Measurements from ENCODE around the gene SECTM1.
A peak's percentile ranks its signal among the peaks of the same experiment; 100 is the strongest.

Gene SECTM1

DNA sequence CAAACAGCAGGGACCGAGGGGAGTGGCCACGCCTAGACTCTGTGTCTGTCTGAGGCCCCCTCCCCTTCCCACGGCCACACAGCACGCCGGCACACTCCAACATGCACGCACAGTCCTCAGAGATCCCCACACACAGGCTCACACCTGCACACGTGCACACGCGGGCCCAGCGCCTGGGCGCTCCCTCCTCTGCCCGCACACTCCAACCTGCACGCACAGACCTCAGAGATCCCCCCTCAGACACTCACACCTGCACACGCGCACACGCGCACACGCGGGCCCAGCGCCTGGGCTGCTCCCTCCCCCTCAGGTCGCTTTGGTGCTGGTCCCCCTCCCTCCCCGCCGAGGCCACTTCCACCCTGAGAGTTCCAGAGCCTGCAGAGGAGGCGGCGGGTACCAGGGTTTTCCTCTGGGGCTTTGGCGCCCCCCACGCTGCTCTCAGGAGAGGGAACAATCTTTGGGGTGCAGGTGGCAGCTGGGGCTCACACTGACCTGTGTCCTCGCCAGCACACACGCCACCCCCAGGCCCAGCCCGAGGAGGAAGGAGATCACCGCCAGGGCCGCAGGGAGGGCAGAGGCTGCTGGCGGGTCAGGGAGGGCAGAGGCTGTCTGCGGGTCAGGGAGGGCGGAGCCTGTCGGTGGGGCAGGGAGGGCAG, 17.7 kb downstream of the SECTM1 start:
- no peak for DNase-seq (ENCODE audit: low read depth)

DNA sequence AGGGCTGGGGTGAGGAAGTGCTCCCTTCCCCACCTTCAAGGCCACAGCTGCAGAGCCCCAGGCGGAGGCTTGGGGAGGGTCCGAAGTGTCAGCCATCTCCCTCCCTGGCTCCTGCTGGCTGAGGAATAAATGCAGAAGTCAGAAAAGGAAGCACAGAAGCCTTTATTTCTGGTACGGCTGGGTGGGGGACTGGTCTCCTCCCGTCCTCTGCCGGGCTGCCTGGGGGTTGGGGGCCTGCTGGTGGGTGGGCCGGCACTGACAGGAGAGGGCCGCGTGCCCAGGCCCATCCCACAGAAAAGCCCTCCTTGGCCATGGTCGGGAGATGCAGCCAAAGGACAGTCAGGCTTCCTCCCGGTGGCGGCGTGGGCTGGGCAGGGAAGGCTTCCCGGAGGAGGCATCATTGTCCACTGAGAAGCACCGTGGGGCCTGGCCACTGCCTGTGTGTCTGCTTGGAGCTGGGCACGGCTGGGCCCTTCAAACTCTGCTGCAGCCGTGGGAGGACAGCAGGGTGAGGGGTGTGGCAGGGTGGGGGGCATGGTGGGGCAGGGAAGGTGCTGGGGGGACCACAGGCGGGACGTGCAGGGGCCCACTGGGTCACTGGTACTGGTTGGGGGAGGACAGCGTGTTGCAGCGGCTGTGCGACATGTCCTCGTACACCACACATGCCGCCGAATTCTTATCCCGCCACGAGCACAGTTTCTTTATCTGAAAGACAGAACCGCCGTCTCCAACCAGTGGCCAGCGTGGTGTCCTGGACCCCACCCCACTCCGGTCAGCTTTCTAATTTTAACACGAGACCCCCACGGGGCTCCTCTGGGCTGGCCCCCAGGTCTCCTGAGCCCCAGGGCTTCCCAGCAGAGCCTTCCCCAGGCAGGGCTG, 18.6 kb downstream of the SECTM1 start:
- no peak for DNase-seq (ENCODE audit: low read depth)

DNA sequence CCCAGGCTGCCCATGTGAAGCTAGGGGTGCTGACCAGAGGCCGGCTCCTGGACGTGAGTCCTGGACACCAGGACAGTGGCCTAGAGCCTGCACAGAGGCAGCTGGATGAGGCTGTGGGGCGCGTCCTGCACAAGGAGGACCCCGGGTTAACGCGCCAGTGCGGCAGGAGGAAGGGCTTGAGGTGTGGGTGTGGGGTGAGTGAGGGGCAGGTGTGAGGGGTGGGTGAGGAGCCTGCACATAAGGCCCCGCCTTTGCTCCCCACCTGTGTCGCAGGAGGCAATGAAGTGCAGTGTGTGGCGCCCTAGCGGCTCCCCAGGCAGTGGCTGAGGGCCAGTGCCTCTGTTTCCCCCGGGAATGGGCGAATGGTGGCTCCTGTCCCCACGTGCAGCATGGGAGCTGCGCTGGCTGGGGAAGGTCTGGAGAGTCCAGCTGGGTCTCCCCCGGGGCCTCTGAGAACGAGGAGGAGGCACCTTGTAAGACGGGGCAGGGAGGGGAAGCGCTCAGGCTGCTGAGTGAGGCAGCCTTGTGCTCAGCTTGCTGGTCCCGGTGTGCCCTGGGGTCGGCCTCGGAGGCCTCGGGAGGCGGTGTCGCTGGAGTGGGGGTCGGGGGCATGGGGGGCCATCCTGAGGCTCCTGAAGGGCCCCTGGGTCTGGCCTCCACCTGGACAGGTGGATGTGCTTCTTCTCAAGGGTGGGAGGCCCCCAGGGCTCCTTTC, 19.4 kb downstream of the SECTM1 start:
- no peak for DNase-seq (ENCODE audit: low read depth)

DNA sequence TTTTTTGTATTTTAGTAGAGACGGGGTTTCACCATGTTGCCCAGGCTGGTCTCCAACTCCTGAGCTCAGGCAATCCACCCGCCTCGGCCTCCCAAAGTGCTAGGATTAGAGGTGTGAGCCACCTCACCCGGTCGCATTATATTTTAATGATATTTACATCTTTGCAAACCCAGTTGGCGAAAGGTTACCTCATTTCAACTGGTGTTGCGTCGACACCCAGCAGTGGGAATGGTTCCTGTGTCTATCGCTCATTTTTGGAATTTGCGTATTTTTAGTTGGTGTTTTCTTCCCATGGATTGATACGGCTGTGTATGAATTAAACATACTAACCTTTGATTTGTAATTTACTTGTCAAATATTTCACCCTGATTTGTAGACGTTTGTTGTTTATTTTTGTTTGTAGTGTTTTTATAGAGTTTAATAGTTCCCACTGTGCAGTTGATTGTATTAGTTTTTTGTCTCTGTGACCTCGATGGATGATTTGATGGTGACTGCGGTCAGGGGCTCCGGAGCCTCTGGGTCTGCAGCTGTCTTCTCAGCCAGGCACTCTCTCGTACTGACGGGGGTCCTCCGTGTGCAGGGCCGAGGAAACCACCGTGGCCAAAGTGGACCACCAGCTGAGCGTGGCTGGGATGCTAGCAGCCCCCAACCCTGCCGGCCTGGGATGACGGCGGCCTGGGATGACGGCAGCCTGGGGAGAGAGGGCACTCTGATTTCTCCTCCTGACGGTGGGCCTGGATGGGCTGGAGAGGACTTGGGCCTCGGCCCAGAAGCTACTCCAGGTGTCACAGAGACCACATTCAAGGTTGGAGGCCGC, 20.2 kb downstream of the SECTM1 start:
- no peak for DNase-seq (ENCODE audit: low read depth)

DNA sequence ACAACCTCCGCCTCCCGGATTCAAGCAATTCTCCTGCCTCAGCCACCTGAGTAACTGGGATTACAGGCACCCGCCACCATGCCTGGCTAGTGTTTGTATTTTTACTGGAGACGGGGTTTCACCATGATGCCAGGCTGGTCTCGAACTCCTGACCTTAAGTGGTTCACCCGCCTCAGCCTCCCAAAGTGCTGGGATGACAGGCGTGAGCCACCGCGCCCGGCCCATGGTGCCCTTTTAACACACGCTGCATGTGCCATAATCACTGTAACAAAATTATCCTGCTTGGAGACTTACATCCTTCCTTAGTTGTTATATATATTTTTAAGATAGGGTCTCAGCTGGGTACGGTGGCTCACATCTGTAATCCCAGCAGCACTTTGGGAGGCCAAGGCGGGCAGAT, 21.6 kb downstream of the SECTM1 start:
- DNase-seq (ENCODE audit: low read depth), result no peak

- no peak for DNase-seq (ENCODE audit: low read depth)
Observed at GRCh38 chr17:82310877-82311276, 22.7 kb downstream of the SECTM1 start.

- DNase-seq (ENCODE audit: low read depth), result no peak
Observed at GRCh38 chr17:82309656-82310570, 23.7 kb downstream of the SECTM1 start.

DNA sequence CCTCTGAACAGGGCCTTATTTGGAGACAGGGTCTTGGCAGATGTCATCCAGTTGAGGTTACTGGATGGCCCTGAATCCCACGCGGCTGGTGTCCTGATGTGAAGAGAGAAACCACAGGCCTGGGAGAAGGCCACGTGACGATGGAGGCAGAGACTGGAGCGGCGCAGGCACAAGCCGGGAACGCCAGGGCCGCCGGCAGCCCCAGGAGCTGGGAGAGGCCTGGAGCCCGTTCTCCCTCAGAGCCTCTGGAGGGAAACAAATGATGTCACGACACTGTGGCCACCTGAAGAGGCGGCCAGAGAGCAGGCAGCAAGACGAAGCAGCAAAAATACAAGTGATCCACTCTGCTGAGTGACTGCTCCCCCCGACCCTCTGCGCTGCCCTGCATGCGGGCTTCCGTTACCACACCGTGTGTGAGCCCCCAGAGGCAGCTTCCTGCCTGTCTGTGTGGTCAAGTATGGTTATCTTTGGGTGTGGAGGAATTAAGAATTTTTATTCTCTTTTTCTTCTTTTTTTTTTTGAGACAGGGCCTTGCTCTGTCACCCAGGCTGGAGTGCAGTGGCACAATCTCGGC, 27.8 kb downstream of the SECTM1 start:
- DNase-seq (ENCODE audit: low read depth), result no peak

GRCh38 chr17:82304826-82305726, 28.5 kb downstream of the SECTM1 start:
- DNase-seq (ENCODE audit: low read depth), result no peak

GRCh38 chr17:82303944-82304808, 29.4 kb downstream of the SECTM1 start:
- peak; percentile 48 for DNase-seq (ENCODE audit: low read depth)

DNA sequence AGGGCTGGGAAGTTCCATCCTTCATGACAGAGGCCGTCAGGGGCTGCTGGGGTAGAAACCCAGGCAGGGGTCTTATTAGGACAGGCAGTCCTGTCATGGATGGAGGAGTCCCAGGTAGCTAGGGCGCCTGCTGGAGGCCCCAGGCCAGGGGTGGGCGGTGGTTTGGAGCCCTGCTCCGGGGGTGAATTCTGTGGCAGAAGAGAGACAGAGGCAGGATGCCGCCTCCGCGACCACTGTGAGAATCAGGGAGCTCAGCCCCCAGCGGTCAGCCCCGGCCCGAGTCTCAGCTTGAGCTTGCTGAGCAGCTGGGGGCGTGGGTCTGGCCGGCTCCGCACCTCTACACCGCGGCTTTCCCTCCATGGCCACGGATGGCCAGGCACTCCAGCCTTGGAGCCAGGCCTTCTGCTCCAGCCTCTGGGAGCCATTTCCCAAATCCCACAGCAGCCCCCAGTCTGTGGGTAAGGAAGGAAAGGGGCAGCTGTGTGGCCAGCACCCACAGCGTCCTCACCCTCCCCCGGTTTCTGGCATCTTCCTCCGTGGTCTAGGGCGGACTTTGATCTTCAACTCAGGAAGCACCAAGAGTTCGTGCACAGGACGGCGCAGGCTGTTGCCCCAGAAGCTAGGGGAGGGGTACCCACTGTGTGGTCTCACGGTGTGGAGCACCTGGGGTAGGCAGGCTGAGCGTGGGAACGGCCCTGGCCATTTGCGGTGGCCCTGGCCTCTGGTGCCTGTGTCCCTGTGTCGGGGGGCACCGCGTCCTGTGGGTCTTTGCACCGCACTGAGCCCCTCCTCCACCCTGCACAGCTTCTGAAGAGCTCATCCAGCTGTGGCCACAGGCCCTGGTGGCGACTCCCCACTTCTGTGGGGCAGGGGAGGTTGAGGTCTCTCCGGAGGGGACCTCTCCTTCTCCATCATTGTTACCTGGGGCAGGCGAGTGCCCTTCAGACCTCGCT, 30.3 kb downstream of the SECTM1 start:
- no peak for DNase-seq (ENCODE audit: low read depth)

DNA sequence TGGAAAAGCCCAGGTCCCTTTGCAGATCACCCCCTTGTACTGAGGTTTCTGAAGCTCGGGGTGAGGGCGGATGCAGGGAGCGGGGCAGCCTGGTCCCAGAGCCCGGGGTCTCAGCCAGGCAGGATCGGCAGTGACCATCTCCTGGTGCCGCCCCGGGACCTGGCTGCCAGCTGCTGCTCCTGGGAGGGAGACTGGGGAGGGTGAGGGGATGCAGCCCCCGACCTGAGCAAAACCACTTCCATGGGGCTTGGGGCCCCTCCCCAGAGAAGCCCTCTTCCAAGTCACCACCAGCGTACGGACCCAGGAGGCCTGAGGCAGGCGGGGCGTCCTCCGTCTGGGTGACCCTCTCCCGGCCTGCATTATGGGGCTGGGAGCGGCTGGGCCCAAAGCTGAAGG, 31.0 kb downstream of the SECTM1 start:
- DNase-seq (ENCODE audit: low read depth), result no peak

DNA sequence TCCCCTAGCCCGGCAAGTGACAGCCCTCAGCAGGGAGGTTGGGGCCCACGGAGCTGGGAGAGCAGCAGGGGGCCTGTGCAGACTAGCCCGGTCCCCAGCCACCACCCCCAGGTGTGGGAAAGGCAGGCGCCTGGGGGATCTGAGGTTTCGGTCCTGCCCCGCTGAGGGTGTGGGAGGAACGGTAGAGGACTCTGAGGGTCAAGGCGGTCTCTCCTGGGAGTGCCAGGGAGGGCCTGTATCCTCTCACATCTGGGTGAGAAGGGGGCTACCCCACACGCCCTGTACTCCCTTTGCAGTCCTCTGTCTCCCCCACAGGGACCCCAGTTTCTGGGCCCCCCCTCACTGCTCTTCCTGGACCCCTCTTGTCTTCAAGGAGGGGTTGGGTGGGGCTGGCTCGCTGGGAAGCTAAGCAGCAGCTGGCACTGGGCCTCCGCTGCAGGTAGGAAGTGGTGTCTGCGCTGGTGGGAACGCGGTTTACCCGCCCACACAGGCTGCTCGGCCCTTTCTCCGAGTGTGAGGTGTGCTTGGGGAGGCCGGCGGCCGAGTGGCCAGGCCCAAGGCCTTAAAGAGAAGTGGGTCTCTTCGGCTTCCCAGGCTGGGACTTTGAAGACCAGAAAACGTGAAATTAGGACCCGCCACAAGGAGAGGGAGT, 31.5 kb downstream of the SECTM1 start:
- peak; percentile 31 for DNase-seq (ENCODE audit: low read depth)

- no peak for DNase-seq (ENCODE audit: low read depth)
Observed at GRCh38 chr17:82301300-82301915, 32.2 kb downstream of the SECTM1 start.

DNA sequence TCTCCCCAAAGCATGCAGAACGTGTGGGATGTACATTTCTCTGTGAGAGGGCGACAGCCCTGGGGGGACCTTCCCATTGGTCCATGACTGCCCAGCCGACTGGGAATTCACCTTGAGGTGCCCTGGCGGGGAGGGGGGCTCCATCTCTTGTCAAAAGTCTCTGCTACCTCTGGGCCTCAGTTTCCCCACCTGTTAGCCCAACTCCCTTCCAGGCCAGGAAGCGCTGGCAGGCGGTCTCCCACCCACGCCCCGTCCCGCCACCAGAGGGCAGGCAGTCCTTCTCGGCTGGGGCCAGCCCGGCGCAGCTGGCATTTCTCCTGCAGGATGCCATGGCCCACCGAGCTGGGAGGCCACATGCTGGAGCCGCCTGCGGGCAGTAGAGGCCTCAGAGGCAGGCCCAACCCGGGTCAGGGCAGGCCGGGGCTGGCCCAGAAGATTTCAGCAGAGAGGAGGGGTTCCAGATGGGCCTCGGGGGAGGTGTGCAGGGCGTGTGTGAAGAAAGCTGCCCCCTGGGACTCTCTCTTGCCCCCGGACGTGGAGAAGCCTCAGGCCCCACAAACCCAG, 32.8 kb downstream of the SECTM1 start:
- DNase-seq (ENCODE audit: low read depth), result peak; percentile 46

DNA sequence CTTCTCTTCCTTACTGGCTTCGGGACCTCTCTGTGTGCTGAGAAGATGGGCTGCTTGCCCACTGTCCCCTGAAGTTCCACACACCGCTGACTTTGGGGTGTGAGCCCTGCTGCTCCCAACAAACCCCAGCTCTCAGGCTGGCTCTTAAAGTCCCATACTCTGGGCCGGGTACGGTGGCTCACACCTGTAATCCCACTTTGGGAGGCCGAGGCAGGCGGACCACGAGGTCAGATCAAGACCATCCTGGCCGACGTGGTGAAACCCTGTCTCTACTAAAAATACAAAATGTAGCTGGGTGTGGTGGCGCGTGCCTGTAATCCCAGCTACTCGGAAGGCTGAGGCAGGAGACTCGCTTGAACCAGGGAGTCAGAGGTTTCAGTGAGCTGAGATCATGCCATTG, 33.3 kb downstream of the SECTM1 start:
- no peak for DNase-seq (ENCODE audit: low read depth)

Data from amniotic epithelial cell (primary cell).